Stimulated activated CD8-positive, alpha-beta memory T cell treated with anti-CD3 and anti-CD28 coated beads, Interleukin-12 subunit alpha, Interleukin-12 subunit beta, amount 100 ng/mL, for 1 hour (primary cell): ENCODE results near the gene HPS4.
A peak's percentile ranks its signal among the peaks of the same experiment; 100 is the strongest.

Experiments used
- DNase-seq: peaks from one replicate; pipeline ENCODE4 v3.0.0-alpha.2; 2020; ENCODE audit warnings: low read depth

The HPS4 gene

GRCh38 chr22:26464312-26464711 lies 19.3 kb downstream of the HPS4 start:
- no peak for DNase-seq

GRCh38 chr22:26463688-26464087 lies 19.9 kb downstream of the HPS4 start:
- DNase-seq, result no peak

DNA sequence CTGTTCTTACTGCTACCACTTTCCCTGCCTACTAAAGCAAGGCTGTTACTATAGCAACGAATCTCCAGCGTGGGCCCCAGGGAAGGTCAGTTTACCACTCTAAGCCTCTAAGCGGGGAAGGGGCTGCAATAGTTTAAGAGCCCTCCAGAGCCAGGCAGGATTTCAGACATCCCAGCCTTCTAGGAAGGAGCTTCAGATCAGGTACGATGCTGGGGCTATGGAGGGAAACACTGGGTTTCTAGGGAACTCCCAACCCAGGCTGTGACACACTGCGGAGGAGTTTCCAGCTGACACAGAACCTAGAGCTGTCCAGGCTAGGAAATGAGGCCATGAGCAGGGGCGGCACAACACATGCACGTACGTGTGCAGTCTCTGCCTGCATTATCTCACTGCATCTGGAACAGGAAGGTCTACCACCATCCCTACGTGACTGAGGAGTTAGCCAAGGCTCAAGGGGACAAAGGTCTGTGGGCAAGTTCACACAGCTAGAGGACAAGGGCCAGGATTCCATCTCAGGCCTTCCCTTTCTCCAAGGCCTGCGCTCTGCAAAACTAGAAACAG lies 20.4 kb downstream of the HPS4 start:
- DNase-seq, result no peak

DNA sequence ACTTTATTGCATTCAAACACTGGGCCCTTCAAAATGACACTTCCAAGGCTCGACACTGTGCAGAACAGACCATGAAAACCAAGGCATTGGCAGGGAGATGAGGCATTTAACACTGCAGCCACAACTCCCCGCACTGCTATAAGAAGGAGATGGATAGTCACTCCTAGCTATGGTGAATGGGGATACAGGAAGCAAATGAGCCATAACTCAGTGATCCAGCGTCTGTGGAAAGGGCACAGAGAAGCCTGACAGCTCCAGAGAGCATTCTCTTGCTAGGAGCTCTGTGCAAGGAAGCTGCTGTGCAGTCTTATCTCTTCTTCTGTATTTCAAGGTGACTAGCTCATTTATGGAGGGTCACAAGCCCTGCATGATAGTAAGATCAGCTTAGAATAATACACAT lies 20.9 kb downstream of the HPS4 start:
- DNase-seq, result no peak

DNA sequence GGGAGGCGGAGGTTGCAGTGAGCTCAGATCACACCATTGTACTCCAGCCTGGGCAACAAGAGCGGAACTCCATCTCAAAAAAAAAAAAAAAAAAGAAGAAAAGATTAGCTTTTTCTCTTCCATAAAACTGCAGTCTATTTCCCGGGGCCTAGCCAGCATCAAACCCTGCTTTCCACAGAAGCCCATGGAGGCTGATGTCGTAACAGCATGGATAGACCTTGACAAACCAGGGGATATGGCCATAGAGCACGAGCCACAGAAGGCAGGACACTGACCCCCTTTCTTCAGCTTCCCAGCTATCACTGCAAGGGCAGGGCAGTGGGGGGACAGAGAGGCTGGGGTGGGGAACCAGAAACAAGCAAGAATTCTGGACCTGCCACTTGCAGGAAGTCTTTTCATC lies 21.5 kb downstream of the HPS4 start:
- no peak for DNase-seq

GRCh38 chr22:26461188-26461810 lies 22.3 kb downstream of the HPS4 start:
- DNase-seq, result peak; percentile 28

- DNase-seq, result no peak
Observed at GRCh38 chr22:26460202-26460601, 23.4 kb downstream of the HPS4 start.

DNA sequence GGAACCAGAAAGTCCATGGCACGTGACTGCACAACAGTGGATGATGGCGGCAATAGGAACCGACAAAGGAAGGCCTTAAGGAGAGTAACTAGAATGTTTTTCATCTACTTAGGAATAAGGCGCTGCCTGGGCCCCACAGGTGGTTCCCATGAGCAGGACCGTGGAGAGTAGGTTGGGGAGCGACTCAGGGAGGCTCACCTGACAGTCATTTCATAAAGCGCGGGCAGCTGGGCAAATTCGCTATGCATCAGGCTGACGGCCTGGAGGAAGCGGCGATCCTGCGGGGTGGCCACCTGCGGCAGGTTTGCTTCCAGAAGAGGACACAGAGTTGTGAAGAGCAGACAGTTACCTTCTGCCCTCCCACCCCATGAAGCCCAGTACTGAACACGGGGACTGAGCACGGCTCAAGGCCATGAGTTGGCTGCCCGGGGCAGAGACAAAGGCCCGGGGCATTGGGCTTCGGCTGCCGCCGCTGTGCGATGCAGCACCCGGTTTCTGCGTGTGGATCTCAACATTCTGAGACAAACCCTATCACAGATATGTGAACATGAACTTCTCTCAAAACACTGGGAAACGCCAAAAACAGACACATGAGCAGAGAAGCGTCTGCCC lies 25.8 kb downstream of the HPS4 start:
- no peak for DNase-seq

DNA sequence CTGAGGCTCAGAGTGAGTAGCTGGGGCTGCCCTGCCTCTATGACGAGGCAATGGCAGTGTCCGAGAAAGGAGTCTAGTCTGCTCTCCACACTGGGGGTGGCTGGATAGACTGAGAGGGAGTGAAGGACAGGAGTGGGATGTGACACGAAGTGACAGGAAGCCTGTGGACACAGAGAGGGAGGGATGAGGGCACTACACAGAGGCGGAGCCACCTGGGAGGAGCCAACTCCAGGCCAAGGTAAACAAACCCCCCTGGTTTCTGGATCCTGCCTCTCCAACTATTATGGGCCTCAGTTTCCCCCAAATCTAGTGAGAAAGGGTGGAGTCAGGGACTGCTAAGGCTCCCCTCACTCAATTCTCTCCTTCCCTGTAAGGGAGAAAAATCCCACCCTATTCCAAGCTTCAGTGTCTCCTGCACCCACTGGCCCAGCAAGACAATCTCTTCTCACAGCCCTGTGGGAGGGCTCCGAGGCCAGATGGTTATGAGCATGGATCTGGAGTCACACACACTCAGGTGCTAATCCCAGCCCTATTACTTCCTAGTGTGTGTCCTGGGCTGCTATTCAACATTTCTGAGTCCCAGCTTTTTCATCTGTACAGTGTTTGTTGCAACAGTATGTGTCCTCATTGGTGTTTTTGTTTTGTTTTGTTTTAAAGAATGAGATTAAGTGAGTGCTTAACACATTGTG lies 29.6 kb downstream of the HPS4 start:
- DNase-seq, result no peak

- no peak for DNase-seq
Observed at GRCh38 chr22:26453216-26453615, 30.4 kb downstream of the HPS4 start.

DNA sequence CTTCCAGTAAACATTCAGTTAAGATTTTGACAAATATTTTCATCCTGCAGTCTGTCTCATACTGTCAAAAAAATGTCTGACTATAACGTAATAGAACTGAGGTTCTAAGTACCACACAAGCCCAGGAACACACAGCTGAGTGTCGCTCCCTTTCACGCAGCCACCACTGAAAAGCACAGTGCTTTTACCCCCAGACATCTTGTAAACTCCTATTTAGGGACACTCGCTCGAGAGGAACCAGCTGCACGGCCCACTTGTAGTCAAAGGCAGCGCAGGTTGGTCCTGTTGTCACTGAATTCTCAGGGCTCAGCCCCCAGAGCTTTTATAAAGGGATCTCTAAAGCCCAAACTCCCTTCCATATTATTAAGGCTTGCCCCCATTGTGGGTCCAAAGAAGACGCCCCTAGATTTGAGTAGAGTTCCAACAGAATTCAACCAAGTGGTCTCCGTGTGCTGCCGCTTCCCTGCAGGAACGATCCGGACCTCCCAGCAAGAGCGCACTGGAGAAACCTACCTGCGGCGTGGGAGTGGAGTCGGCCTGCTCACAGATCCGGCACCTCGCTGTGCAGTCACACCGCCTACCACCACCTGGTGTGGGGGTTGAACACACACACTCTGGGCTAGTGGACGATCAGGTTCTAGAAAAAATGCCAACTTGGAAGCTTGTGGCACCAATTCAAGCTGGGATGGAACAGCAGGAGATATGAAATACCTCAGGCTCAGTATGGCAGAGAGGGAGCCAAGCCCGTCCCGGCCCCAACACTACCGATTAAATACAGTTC lies 31.2 kb downstream of the HPS4 start:
- DNase-seq, result no peak

DNA sequence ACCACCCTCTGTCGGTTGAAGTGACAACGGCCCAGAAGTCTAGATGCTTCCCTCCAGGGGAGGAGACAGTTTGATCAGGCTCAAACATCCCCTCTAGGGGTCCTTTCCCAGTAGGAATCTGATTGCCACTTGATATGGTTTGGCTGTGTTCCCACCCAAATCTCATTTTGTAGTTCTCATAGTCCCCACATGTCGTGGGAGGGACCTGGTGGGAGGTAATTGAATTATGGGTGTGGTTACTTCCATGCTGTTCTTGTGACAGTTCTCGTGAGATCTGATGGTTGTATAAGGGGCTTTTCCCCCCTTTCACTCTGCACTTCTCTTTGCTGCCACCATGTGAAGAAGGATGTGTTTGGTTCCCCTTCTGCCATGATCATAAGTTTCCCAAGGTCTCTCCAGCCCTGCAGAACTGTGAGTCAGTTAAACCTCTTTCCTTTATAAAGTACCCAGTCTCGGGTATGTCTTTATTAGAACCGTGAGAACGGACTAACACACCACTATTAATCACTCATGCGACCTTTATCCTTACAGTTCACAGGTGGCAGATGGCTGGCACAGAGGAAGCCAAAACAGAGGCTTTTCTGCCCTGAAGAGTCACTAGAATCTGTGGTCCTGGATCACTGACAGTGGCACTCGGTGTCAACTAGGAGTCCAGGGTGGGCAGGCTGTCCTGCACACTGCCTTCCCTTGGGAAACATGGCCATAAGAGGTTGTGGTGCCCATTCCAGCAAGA lies 33.0 kb downstream of the HPS4 start:
- no peak for DNase-seq

DNA sequence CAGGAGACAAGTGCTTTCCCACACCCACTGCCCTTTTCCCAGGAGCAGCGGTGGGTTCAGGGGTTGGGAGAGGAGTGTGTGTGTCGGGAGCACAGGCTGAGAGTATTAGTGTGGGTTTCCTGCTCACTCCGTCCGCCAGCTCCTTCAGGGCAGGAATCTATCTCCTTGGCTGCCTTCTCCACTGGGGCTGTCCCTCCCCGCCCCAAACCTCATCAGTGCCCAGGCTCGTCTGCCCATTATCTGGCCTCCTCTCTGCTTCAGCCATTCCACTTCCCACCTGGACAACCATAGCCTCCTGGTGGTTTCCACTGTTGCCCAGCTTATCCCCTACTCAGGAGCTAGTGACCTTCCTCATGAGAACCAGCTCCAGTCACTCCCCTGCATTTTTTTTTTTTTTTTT lies 34.6 kb downstream of the HPS4 start:
- no peak for DNase-seq

DNA sequence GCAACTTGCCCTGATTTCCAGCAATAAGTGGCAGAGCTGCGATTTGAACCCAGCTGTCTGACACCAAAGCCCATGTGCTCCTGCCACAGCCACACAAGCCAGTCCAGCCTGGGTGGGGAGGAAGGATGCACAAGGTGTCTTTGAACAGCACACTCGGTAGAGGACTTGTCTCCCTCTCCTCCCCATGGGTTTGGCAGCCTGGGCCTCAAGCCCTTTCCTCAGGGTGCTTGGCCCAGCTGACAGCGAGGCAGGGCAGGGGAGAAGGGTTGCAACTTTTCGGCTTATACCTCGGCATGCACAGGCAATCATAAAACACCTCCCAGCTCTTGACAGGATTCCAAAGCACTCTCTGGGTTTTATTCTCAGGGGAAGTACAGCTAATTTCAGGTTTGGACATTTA lies 35.2 kb downstream of the HPS4 start:
- no peak for DNase-seq

DNA sequence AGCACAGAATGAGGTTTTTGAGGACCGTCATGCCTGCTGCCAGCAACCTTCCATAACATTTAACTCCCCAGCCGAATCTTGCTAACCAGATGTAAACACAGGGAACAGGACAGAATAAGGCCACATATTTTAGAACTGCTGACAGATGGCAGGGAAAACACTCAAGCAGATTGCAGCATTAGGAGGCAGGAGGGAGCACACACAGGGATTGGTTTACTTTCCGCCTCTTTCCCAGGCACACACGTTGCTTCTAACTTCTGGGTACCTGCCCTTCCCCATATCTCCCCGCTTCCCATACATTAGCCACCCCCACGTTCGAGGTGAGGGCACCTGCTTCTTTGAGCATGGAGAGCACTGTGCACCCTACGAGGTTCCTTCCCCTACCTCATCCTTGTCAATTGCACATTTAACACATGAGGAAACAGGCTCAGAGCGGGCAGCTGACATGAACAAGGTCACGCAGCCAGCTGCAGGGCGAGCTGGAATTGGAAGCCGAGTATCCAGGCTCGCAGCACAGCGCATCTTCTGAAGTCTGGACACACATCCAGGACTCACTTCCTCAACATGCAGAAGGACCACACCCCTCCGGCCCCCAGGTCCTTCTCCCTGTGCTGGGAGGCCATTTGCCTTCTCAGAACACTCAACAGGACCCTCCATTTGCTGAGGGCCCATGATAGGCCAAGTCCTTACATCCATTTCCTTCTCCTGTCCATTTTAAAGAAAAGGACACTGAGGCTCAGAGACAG lies 35.8 kb downstream of the HPS4 start:
- no peak for DNase-seq

GRCh38 chr22:26446808-26447515 lies 36.6 kb downstream of the HPS4 start:
- no peak for DNase-seq

DNA sequence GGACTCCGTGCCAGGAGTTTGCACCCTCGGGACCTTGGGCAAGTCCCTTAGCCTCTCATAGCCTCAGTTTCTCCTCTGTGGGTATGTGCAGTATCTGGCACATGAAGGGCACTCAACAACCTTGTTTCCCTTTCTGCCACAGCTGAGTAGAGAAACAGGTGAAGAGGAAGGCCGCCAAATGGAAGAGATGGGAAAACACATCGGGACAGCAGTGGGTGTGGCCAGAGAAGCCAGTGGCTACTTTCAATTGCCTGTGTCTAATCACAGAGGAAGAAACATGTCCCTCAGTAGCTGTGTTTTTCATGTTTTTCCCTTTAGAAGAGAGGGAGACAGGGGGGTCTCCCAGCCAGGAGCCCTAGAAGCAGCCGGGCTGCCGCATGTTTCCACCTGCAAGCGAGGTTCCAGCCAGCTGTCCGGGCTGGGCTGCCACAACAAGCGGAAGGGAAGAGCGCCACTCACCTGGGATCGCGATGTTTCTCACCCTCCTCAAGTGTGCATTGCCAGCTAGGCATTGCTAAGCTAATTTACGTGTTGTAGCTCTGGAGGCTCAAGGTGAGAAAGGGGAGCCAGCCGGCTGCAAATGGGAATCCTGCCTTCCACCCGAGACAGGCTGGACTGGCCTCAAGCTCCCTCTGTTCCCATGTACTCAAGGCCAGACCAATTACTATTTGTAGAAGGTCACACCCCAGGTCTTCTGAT lies 37.9 kb downstream of the HPS4 start:
- no peak for DNase-seq

GRCh38 chr22:26444777-26445176 lies 38.8 kb downstream of the HPS4 start:
- no peak for DNase-seq

- no peak for DNase-seq
Observed at GRCh38 chr22:26443901-26444690, 39.5 kb downstream of the HPS4 start.
